ENCODE measurements around the gene C1QBP. TPM values are rescaled to one million over a fixed set of nuclear protein-coding genes. Genes with fewer than 3 reads are reported as not detected.
A peak's percentile ranks its signal among the peaks of the same experiment; 100 is the strongest.

The C1QBP gene
- total and polyA plus RNA-seq, 4 experiments from 2014 or later, result 73.1 to 411 (median 163) TPM

- H3K27me3 Mint-ChIP-seq, result no peaks in the 10 kb centered on the region
- intact Hi-C loops (cut with micrococcal nuclease), result no loop called here
- peaks cover 23 to 55% (median 40%) of the 10 kb centered on the region in 4 donors for H3K4me1 Mint-ChIP-seq
- ChIA-PET CTCF (ENCODE audit: partially characterized antibody) (interaction anchor here (1.2 kb wide), 1 partner anchor 20 kb away, joined by 3 read pairs; no protein-coding TSS in a partner anchor), POLR2A (ENCODE audit: partially characterized antibody) (interaction anchor here (1.2 kb wide), 1 partner anchor 10 kb away, joined by 3 read pairs; no protein-coding TSS in a partner anchor)
- no peaks in the 10 kb centered on the region for H3K27me3 ChIP-seq (ENCODE audit: insufficient read depth, low read length)
- no peak overlapping the region for H3K4me3 ChIP-seq (ENCODE audit: low read length in 2 of 2)
- H3K9me3 ChIP-seq (ENCODE audit: control insufficient read depth in 1 of 2, low read length in 2 of 2), result no peaks in the 10 kb centered on the region
- H3K9me3 Mint-ChIP-seq, result peaks cover 0 to 2% (median 0%) of the 10 kb centered on the region in 8 donors
- peaks cover 30% of the 10 kb centered on the region for H3K4me1 ChIP-seq (ENCODE audit: insufficient read depth, low read length)
- H3K27ac Mint-ChIP-seq, result peak overlapping the region in 1 of 7 donors; percentile 3
- peaks cover 47 to 82% of the 10 kb centered on the region in 2 donors for H3K36me3 Mint-ChIP-seq
- no peak overlapping the region for H3K4me3 Mint-ChIP-seq
- no peak for DNase-seq
- no peak overlapping the region for H3K27ac ChIP-seq (ENCODE audit: low read depth, low read length)
- peaks cover 63% of the 10 kb centered on the region for H3K36me3 ChIP-seq (ENCODE audit: insufficient read depth, low read length)
Observed at GRCh38 chr17:5480962-5481361, 42.0 kb upstream of the C1QBP start.

DNA sequence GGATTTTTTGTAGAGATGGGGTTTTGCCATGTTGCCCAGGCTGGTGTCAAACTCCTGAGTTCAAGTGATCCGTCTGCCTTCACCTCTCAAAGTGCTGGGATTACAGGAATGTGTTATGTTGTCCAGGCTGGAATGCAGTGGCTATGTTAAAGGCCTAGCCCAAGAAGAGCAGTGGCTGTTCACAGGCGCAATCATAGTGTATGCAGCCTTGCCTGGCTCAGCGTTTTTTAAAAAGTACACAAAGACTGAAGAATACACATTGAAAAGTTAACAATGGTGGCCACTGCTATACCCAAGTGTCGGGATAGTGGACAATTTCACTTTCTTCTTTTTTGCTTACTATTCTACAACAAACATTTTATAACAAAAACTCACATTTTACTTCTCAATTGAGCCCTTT lies 40.0 kb upstream of the C1QBP start:
- intact Hi-C loops (cut with micrococcal nuclease), result no loop called here
- no peak for DNase-seq
- Histone ChIP-seq H3K27me3 (ENCODE audit: insufficient read depth, low read length) (no peaks in the 10 kb centered on the region), H3K36me3 (ENCODE audit: insufficient read depth, low read length) (peaks cover 71% of the 10 kb centered on the region), H3K4me1 (ENCODE audit: insufficient read depth, low read length) (peaks cover 14% of the 10 kb centered on the region), H3K27ac (ENCODE audit: low read depth, low read length) (no peak overlapping the region), H3K9me3 (ENCODE audit: control insufficient read depth in 1 of 2, low read length in 2 of 2) (no peaks in the 10 kb centered on the region), H3K4me3 (ENCODE audit: low read length in 2 of 2) (no peak overlapping the region)
- H3K4me1 Mint-ChIP-seq, result peaks cover 18 to 35% (median 28%) of the 10 kb centered on the region in 4 donors
- H3K36me3 Mint-ChIP-seq, result peaks cover 57 to 86% of the 10 kb centered on the region in 2 donors
- H3K9me3 Mint-ChIP-seq, result peaks cover 0 to 2% (median 0%) of the 10 kb centered on the region in 8 donors
- no peak overlapping the region for H3K27ac Mint-ChIP-seq
- no peaks in the 10 kb centered on the region for H3K27me3 Mint-ChIP-seq
- no peak overlapping the region for H3K4me3 Mint-ChIP-seq
- CTCF ChIA-PET (ENCODE audit: partially characterized antibody), result interaction anchor here (1.4 kb wide), 1 partner anchor 40 kb away, joined by 3 read pairs; the partner anchor contains the start of gene C1QBP
- POLR2A ChIA-PET (ENCODE audit: partially characterized antibody), result no interaction called here

GRCh38 chr17:5473906-5474305 lies 35.0 kb upstream of the C1QBP start:
- Histone ChIP-seq H3K9me3 (ENCODE audit: control insufficient read depth in 1 of 2, low read length in 2 of 2) (no peaks in the 10 kb centered on the region), H3K4me3 (ENCODE audit: low read length in 2 of 2) (no peak overlapping the region), H3K27me3 (ENCODE audit: insufficient read depth, low read length) (no peaks in the 10 kb centered on the region), H3K27ac (ENCODE audit: low read depth, low read length) (no peak overlapping the region), H3K36me3 (ENCODE audit: insufficient read depth, low read length) (peaks cover 33% of the 10 kb centered on the region), H3K4me1 (ENCODE audit: insufficient read depth, low read length) (peaks cover 7% of the 10 kb centered on the region)
- Mint-ChIP-seq H3K4me1 (peaks cover 9 to 23% (median 17%) of the 10 kb centered on the region in 4 donors), H3K27ac (no peak overlapping the region), H3K36me3 (peaks cover 40 to 63% of the 10 kb centered on the region in 2 donors), H3K27me3 (no peaks in the 10 kb centered on the region), H3K4me3 (no peak overlapping the region), H3K9me3 (no peaks in the 10 kb centered on the region)
- ChIA-PET POLR2A (ENCODE audit: partially characterized antibody) (interaction anchor here (0.9 kb wide), 1 partner anchor 12 kb away, joined by 3 read pairs; the partner anchor contains the start of gene DERL2), CTCF (ENCODE audit: partially characterized antibody) (no interaction called here)
- intact Hi-C loops (cut with micrococcal nuclease), result no loop called here
- DNase-seq, result no peak

DNA sequence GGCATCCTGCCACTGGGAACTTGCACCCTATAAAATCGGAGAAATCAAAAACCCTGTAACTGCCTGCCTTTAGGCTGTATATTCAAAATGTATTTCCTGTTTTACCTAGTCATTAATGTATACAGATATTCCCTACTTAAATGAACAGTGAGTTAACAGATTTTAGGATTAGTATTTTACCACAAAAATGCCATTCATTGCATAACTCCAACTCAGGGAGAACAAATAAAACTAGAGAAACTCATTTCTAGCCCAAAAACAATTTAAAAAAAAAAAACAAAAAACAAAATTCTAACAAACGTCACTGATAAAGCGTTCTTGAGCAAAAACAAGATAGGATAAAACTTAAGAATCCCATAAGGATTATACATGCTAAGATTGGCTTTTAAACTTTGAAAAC lies 33.6 kb upstream of the C1QBP start:
- Mint-ChIP-seq H3K27me3 (no peaks in the 10 kb centered on the region), H3K27ac (peak overlapping the region in 2 of 7 donors; percentile 25 to 49), H3K36me3 (peaks cover 32 to 58% of the 10 kb centered on the region in 2 donors), H3K4me1 (peaks cover 14 to 30% (median 22%) of the 10 kb centered on the region in 4 donors), H3K9me3 (no peaks in the 10 kb centered on the region), H3K4me3 (no peak overlapping the region)
- no peaks in the 10 kb centered on the region for H3K27me3 ChIP-seq (ENCODE audit: insufficient read depth, low read length)
- H3K27ac ChIP-seq (ENCODE audit: low read depth, low read length), result no peak overlapping the region
- peaks cover 5% of the 10 kb centered on the region for H3K4me1 ChIP-seq (ENCODE audit: insufficient read depth, low read length)
- H3K36me3 ChIP-seq (ENCODE audit: insufficient read depth, low read length), result peaks cover 20% of the 10 kb centered on the region
- H3K9me3 ChIP-seq (ENCODE audit: control insufficient read depth in 1 of 2, low read length in 2 of 2), result no peaks in the 10 kb centered on the region
- intact Hi-C loops (cut with micrococcal nuclease), result no loop called here
- H3K4me3 ChIP-seq (ENCODE audit: low read length in 2 of 2), result no peak overlapping the region
- no peak for DNase-seq
- POLR2A ChIA-PET (ENCODE audit: partially characterized antibody), result no interaction called here
- CTCF ChIA-PET (ENCODE audit: partially characterized antibody), result no interaction called here

DNA sequence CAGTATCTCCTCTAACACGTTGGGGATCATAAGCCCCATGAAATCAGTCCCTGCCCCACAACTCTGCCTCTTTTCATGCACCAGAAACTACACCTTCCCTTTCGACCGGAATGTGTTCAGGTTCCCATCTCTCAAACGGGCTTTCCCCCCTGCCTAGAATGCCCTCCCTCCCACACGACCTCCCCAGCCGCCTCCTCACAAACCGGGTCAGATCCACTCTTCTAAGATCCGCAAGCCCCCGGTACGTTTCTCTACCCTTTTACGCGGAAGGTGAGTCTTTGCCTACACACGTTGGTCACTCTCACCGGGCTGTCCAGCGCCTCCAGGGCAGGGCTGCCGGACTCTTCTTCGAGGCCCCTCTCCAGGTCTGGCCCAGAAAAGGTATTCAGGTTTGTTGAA lies 29.1 kb upstream of the C1QBP start:
- intact Hi-C loops (cut with micrococcal nuclease), result no loop called here
- no peaks in the 10 kb centered on the region for H3K27me3 ChIP-seq (ENCODE audit: insufficient read depth, low read length)
- Mint-ChIP-seq H3K9me3 (no peaks in the 10 kb centered on the region), H3K27me3 (no peaks in the 10 kb centered on the region), H3K27ac (peak overlapping the region; percentile 33 to 94 (median 83)), H3K4me3 (peak overlapping the region; percentile 80 to 95 (median 88)), H3K4me1 (peaks cover 32 to 50% (median 43%) of the 10 kb centered on the region in 4 donors), H3K36me3 (peaks cover 8 to 27% of the 10 kb centered on the region in 2 donors)
- peak overlapping the region; percentile 33 to 68 for H3K4me3 ChIP-seq (ENCODE audit: low read length in 2 of 2)
- H3K9me3 ChIP-seq (ENCODE audit: control insufficient read depth in 1 of 2, low read length in 2 of 2), result no peaks in the 10 kb centered on the region
- peak in 2 of 5 donors; percentile 7 to 20 for DNase-seq
- peak overlapping the region; percentile 60 for H3K27ac ChIP-seq (ENCODE audit: low read depth, low read length)
- H3K4me1 ChIP-seq (ENCODE audit: insufficient read depth, low read length), result peaks cover 18% of the 10 kb centered on the region
- ChIA-PET POLR2A (ENCODE audit: partially characterized antibody) (interaction anchor here (1.2 to 5.1 kb wide), 5 partner anchors 10 to 49 kb away, joined by 5 to 84 read pairs (median 9); partner anchors contain the start of genes C1QBP, DERL2, MIS12 and NUP88), CTCF (ENCODE audit: partially characterized antibody) (interaction anchor here (1.2 to 2.2 kb wide), 2 partner anchors 28 to 273 kb away, joined by 3 to 14 read pairs; partner anchors contain the start of gene C1QBP)
- no peaks in the 10 kb centered on the region for H3K36me3 ChIP-seq (ENCODE audit: insufficient read depth, low read length)

- H3K27me3 Mint-ChIP-seq, result no peaks in the 10 kb centered on the region
- ChIA-PET CTCF (ENCODE audit: partially characterized antibody) (interaction anchor here (1.2 kb wide), 1 partner anchor 273 kb away, joined by 3 read pairs; no protein-coding TSS in a partner anchor), POLR2A (ENCODE audit: partially characterized antibody) (interaction anchor here (5.1 kb wide), 1 partner anchor 18 kb away, joined by 84 read pairs; the partner anchor contains the start of genes DERL2 and MIS12)
- Histone ChIP-seq H3K36me3 (ENCODE audit: insufficient read depth, low read length) (no peaks in the 10 kb centered on the region), H3K4me3 (ENCODE audit: low read length in 2 of 2) (peak overlapping the region; percentile 33 to 68), H3K27me3 (ENCODE audit: insufficient read depth, low read length) (no peaks in the 10 kb centered on the region), H3K27ac (ENCODE audit: low read depth, low read length) (no peak overlapping the region), H3K9me3 (ENCODE audit: control insufficient read depth in 1 of 2, low read length in 2 of 2) (no peaks in the 10 kb centered on the region), H3K4me1 (ENCODE audit: insufficient read depth, low read length) (peaks cover 18% of the 10 kb centered on the region)
- H3K36me3 Mint-ChIP-seq, result peaks cover 6 to 22% of the 10 kb centered on the region in 2 donors
- H3K9me3 Mint-ChIP-seq, result no peaks in the 10 kb centered on the region
- peaks cover 32 to 50% (median 43%) of the 10 kb centered on the region in 4 donors for H3K4me1 Mint-ChIP-seq
- intact Hi-C loops (cut with micrococcal nuclease), result no loop called here
- H3K4me3 Mint-ChIP-seq, result peak overlapping the region; percentile 80 to 95 (median 88)
- H3K27ac Mint-ChIP-seq, result peak overlapping the region in 6 of 7 donors; percentile 13 to 94 (median 72)
- DNase-seq, result no peak
Observed at GRCh38 chr17:5467416-5467815, 28.5 kb upstream of the C1QBP start.

GRCh38 chr17:5466295-5466694 lies 27.3 kb upstream of the C1QBP start:
- H3K36me3 Mint-ChIP-seq, result peaks cover 3 to 15% of the 10 kb centered on the region in 2 donors
- POLR2A ChIA-PET (ENCODE audit: partially characterized antibody), result interaction anchor here (0.9 kb wide), 1 partner anchor 9 kb away, joined by 3 read pairs; no protein-coding TSS in a partner anchor
- H3K4me3 ChIP-seq (ENCODE audit: low read length in 2 of 2), result no peak overlapping the region
- peaks cover 18% of the 10 kb centered on the region for H3K4me1 ChIP-seq (ENCODE audit: insufficient read depth, low read length)
- H3K27ac Mint-ChIP-seq, result no peak overlapping the region
- peaks cover 32 to 50% (median 44%) of the 10 kb centered on the region in 4 donors for H3K4me1 Mint-ChIP-seq
- no peaks in the 10 kb centered on the region for H3K27me3 Mint-ChIP-seq
- DNase-seq, result no peak
- H3K9me3 ChIP-seq (ENCODE audit: control insufficient read depth in 1 of 2, low read length in 2 of 2), result no peaks in the 10 kb centered on the region
- intact Hi-C loops (cut with micrococcal nuclease), result no loop called here
- H3K27me3 ChIP-seq (ENCODE audit: insufficient read depth, low read length), result no peaks in the 10 kb centered on the region
- H3K27ac ChIP-seq (ENCODE audit: low read depth, low read length), result no peak overlapping the region
- CTCF ChIA-PET (ENCODE audit: partially characterized antibody), result no interaction called here
- H3K36me3 ChIP-seq (ENCODE audit: insufficient read depth, low read length), result no peaks in the 10 kb centered on the region
- H3K9me3 Mint-ChIP-seq, result no peaks in the 10 kb centered on the region
- H3K4me3 Mint-ChIP-seq, result peak overlapping the region in 2 of 8 donors; percentile 82 to 88

Measured in CD4-positive, alpha-beta memory T cell (primary cell).